ENCODE results near the gene STMN1. TPM values are rescaled to one million over a fixed set of nuclear protein-coding genes. Genes with fewer than 3 reads are reported as not detected.

STMN1 gene
- total RNA-seq, 1 experiment from 2014 or later = 368 TPM

- intact Hi-C loops (cut with micrococcal nuclease) = no loop called here
- Histone ChIP-seq H3K27me3 (ENCODE audit: insufficient read depth, low read length) (no peaks in the 10 kb centered on the region), H2AFZ (ENCODE audit: low read depth, low read length, poor library complexity, severe bottlenecking) (no peak overlapping the region), H3K4me2 (ENCODE audit: low read length) (no peak overlapping the region), H3K9me2 (ENCODE audit: insufficient read depth) (no peaks in the 10 kb centered on the region), H3K4me3 (replicated peaks in 1 of 2; ENCODE audit: low read depth in 1 of 2, low read length in 2 of 2) (no peak overlapping the region), H4K20me1 (ENCODE audit: insufficient read depth) (no peaks in the 10 kb centered on the region), H3K27ac (ENCODE audit: low read depth, low read length) (no peak overlapping the region), H3K36me3 (ENCODE audit: control insufficient read depth in 1 of 2, insufficient read depth in 2 of 2, low read length in 2 of 2) (no peaks in the 10 kb centered on the region), H3K4me1 (ENCODE audit: control insufficient read depth in 1 of 2, insufficient read depth in 2 of 2, low read length in 2 of 2) (no peaks in the 10 kb centered on the region), H3K9ac (ENCODE audit: low read length) (no peak overlapping the region), H3K9me3 (ENCODE audit: control insufficient read depth in 1 of 2, insufficient read depth in 1 of 2, low read depth in 1 of 2, low read length in 2 of 2) (no peaks in the 10 kb centered on the region), H3K79me2 (ENCODE audit: insufficient read depth, low read length) (no peaks in the 10 kb centered on the region)
- ChIA-PET CTCF (no interaction called here), RAD21 (ENCODE audit: low non-redundant PET in 1 of 2, low total read pairs in 2 of 2, uncharacterized antibody in 2 of 2, unreplicated experiment in 2 of 2) (no interaction called here), POLR2A (no interaction called here)
- no peak for TF ChIP-seq FOSL1 (IDR thresholded peaks at IDR 0.05; ENCODE audit: low read depth)
- TF ChIP-seq POLR2AphosphoS5 (IDR thresholded peaks at IDR 0.05; ENCODE audit: low read depth, low read length) = no peak
- TF ChIP-seq EZH2phosphoT487 (IDR thresholded peaks at IDR 0.05; ENCODE audit: borderline replicate concordance) = no peak
- no peak for TF ChIP-seq CEBPB (IDR thresholded peaks at IDR 0.05; ENCODE audit: low read depth)
- no peak for TF ChIP-seq ATF3 (IDR thresholded peaks at IDR 0.05)
- TF ChIP-seq ELF1 (IDR thresholded peaks at IDR 0.05; ENCODE audit: borderline replicate concordance, low read depth) = no peak
- no peak for TF ChIP-seq POLR2A (IDR thresholded peaks at IDR 0.05; ENCODE audit: borderline replicate concordance, extremely low read depth, insufficient read depth, insufficient read length)
- TF ChIP-seq EZH2 (IDR thresholded peaks at IDR 0.05) = no peak
- no peak for TF ChIP-seq EGR1 (IDR thresholded peaks at IDR 0.05; ENCODE audit: low read depth)
- BruUV-seq (replicated peaks) = no TSS peak
- ATAC-seq (no peak), DNase-seq (ENCODE audit: low read depth, low spot score) (no peak)
Observed at GRCh38 chr1:25929016-25929415, 22.8 kb upstream of the STMN1 start.

GRCh38 chr1:25927521-25928265 lies 21.5 kb upstream of the STMN1 start:
- no peaks in the 10 kb centered on the region for H3K36me3 ChIP-seq (ENCODE audit: control insufficient read depth in 1 of 2, insufficient read depth in 2 of 2, low read length in 2 of 2)
- H3K4me3 ChIP-seq (replicated peaks in 1 of 2; ENCODE audit: low read depth in 1 of 2, low read length in 2 of 2) = no peak overlapping the region
- no peak overlapping the region for H3K27ac ChIP-seq (ENCODE audit: low read depth, low read length)
- no peaks in the 10 kb centered on the region for H3K9me3 ChIP-seq (ENCODE audit: control insufficient read depth in 1 of 2, insufficient read depth in 1 of 2, low read depth in 1 of 2, low read length in 2 of 2)
- BruUV-seq (replicated peaks) = no TSS peak
- POLR2A ChIA-PET = no interaction called here
- RAD21 ChIA-PET (ENCODE audit: low non-redundant PET in 1 of 2, low total read pairs in 2 of 2, uncharacterized antibody in 2 of 2, unreplicated experiment in 2 of 2) = no interaction called here
- no peak overlapping the region for H3K4me2 ChIP-seq (ENCODE audit: low read length)
- no peak for ATAC-seq
- CTCF ChIA-PET = no interaction called here
- intact Hi-C loops (cut with micrococcal nuclease) = no loop called here
- no peak overlapping the region for H2AFZ ChIP-seq (ENCODE audit: low read depth, low read length, poor library complexity, severe bottlenecking)
- no peaks in the 10 kb centered on the region for H3K79me2 ChIP-seq (ENCODE audit: insufficient read depth, low read length)
- H3K9me2 ChIP-seq (ENCODE audit: insufficient read depth) = no peaks in the 10 kb centered on the region
- H3K4me1 ChIP-seq (ENCODE audit: control insufficient read depth in 1 of 2, insufficient read depth in 2 of 2, low read length in 2 of 2) = no peaks in the 10 kb centered on the region
- no peak overlapping the region for H3K9ac ChIP-seq (ENCODE audit: low read length)
- no peaks in the 10 kb centered on the region for H3K27me3 ChIP-seq (ENCODE audit: insufficient read depth, low read length)
- no peaks in the 10 kb centered on the region for H4K20me1 ChIP-seq (ENCODE audit: insufficient read depth)
- DNase-seq (ENCODE audit: low read depth, low spot score) = no peak
- TF ChIP-seq SRF (IDR thresholded peaks at IDR 0.05; ENCODE audit: low read depth) (no peak), ATF3 (IDR thresholded peaks at IDR 0.05) (no peak), SIN3A (IDR thresholded peaks at IDR 0.05; ENCODE audit: low read depth) (no peak), SP1 (IDR thresholded peaks at IDR 0.05; ENCODE audit: low read depth) (no peak), JUND (IDR thresholded peaks at IDR 0.05) (no peak), REST (IDR thresholded peaks at IDR 0.05; ENCODE audit: low read depth) (no peak), EZH2 (IDR thresholded peaks at IDR 0.05) (no peak)
- TF ChIP-seq, protein P1, sequence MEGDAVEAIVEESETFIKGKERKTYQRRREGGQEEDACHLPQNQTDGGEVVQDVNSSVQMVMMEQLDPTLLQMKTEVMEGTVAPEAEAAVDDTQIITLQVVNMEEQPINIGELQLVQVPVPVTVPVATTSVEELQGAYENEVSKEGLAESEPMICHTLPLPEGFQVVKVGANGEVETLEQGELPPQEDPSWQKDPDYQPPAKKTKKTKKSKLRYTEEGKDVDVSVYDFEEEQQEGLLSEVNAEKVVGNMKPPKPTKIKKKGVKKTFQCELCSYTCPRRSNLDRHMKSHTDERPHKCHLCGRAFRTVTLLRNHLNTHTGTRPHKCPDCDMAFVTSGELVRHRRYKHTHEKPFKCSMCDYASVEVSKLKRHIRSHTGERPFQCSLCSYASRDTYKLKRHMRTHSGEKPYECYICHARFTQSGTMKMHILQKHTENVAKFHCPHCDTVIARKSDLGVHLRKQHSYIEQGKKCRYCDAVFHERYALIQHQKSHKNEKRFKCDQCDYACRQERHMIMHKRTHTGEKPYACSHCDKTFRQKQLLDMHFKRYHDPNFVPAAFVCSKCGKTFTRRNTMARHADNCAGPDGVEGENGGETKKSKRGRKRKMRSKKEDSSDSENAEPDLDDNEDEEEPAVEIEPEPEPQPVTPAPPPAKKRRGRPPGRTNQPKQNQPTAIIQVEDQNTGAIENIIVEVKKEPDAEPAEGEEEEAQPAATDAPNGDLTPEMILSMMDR (IDR thresholded peaks at IDR 0.05 in 2 of 3, conservative IDR thresholded peaks at IDR 0.05 in 1 of 3; ENCODE audit: borderline replicate concordance in 1 of 3, insufficient read depth in 1 of 3, low read depth in 2 of 3, low read length in 2 of 3) = no peak
- TF ChIP-seq, protein P2, sequence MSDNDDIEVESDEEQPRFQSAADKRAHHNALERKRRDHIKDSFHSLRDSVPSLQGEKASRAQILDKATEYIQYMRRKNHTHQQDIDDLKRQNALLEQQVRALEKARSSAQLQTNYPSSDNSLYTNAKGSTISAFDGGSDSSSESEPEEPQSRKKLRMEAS (IDR thresholded peaks at IDR 0.05) = no peak
